RWPE2 (cell line): ENCODE measurements around the gene MYO1H.

Source experiments
- ATAC-seq: fragments of 200-7000 bp; cut with Tn5 transposase; 3 replicates; pipeline ENCODE4 v1.9.1; 2021; ENCODE audit warnings: low read depth
- DNase-seq: peaks from one replicate; pipeline ENCODE4 v3.0.0-alpha.2; 2020; ENCODE audit warnings: low spot score
- H3K27ac ChIP-seq: fragments of 450-650 bp; 2 replicates; pipeline ENCODE4 v1.5.1; 2017; ENCODE audit warnings: mild to moderate bottlenecking; ENCODE audit not compliant: poor library complexity, severe bottlenecking
- H3K27me3 ChIP-seq: fragments of 250-450 bp; sonication (Bioruptor Pico); 2 replicates; pipeline ENCODE4 v1.5.1; 2021; ENCODE audit warnings: mild to moderate bottlenecking, moderate library complexity; ENCODE audit not compliant: insufficient read depth, poor library complexity, severe bottlenecking
- H3K36me3 ChIP-seq: fragments of 250-450 bp; sonication (Bioruptor Pico); 2 replicates; pipeline ENCODE4 v1.5.1; 2020; ENCODE audit warnings: low read depth, mild to moderate bottlenecking, moderate library complexity
- H3K4me1 ChIP-seq: fragments of 250-450 bp; sonication (Bioruptor Pico); 2 replicates; pipeline ENCODE4 v1.5.1; 2021; ENCODE audit warnings: mild to moderate bottlenecking, moderate library complexity; ENCODE audit not compliant: insufficient read depth, poor library complexity, severe bottlenecking
- H3K4me3 ChIP-seq: fragments of 250-450 bp; sonication (Bioruptor Pico); 2 replicates; pipeline ENCODE4 v1.5.1; 2021; ENCODE audit warnings: mild to moderate bottlenecking, moderate library complexity; ENCODE audit not compliant: severe bottlenecking
- H3K9me3 ChIP-seq: fragments of 250-450 bp; sonication (Bioruptor Pico); 2 replicates; pipeline ENCODE4 v1.5.1; 2021; ENCODE audit warnings: mild to moderate bottlenecking, moderate library complexity; ENCODE audit not compliant: severe bottlenecking
- TF ChIP-seq, protein P1 (sequence below): fragments of 450-650 bp; IDR thresholded peaks from one replicate; pipeline ENCODE4 v1.5.1; 2017; ENCODE audit warnings: mild to moderate bottlenecking, moderate library complexity; ENCODE audit not compliant: poor library complexity, severe bottlenecking

Gene MYO1H

DNA sequence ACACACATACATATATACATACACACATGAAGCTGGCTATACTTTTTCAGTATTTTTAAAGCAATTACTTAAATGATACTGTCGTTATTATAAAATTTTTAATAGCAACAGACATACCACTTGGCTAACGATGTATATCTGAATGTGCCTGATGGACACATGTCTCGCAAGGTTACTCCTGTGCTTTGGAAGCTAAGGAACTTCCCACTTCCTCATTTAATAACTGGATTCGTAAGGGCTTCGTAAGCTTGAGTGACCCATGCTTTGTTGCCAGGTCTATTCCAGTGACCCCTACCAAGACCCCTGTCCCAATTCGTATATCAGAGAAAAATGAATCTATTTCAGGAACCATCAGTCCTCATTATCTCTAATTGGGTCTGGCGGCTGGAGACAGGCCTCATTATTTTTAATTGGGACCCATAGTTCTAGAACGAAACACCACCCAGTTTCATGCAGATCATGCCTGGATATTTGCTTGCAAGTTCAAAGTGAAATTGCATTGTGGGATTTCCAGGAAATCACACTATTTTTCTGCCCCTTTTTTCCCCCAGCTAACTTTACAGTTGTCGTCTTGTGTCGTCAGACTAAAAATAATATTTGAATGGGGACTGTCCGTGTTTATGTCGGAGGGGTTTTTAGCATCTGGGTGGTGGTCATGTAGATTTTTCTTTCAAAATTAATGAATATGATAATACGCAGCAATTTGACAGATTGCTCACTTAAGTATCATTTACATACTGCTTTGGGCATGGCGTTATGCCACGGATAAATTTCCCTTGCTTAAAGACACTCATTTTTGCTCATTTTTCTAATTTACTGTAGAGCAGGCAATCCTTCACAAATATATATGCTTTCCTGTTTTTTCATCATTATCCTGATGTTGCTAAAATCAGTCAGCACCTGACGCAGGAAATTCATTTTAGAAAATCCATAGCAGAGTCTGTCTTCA is 17.1 kb upstream of the MYO1H start:
- ATAC-seq = no peak
- H3K27ac ChIP-seq = no peak overlapping the region
- H3K9me3 ChIP-seq = no peaks in the 10 kb centered on the region
- DNase-seq = no peak
- no peaks in the 10 kb centered on the region for H3K4me1 ChIP-seq
- H3K27me3 ChIP-seq = peaks cover 3% of the 10 kb centered on the region
- TF ChIP-seq, protein P1, sequence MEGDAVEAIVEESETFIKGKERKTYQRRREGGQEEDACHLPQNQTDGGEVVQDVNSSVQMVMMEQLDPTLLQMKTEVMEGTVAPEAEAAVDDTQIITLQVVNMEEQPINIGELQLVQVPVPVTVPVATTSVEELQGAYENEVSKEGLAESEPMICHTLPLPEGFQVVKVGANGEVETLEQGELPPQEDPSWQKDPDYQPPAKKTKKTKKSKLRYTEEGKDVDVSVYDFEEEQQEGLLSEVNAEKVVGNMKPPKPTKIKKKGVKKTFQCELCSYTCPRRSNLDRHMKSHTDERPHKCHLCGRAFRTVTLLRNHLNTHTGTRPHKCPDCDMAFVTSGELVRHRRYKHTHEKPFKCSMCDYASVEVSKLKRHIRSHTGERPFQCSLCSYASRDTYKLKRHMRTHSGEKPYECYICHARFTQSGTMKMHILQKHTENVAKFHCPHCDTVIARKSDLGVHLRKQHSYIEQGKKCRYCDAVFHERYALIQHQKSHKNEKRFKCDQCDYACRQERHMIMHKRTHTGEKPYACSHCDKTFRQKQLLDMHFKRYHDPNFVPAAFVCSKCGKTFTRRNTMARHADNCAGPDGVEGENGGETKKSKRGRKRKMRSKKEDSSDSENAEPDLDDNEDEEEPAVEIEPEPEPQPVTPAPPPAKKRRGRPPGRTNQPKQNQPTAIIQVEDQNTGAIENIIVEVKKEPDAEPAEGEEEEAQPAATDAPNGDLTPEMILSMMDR = no peak
- no peak overlapping the region for H3K4me3 ChIP-seq
- no peaks in the 10 kb centered on the region for H3K36me3 ChIP-seq

- Histone ChIP-seq H3K36me3 (no peaks in the 10 kb centered on the region), H3K27me3 (peaks cover 3% of the 10 kb centered on the region), H3K4me3 (no peak overlapping the region), H3K27ac (no peak overlapping the region), H3K9me3 (no peaks in the 10 kb centered on the region), H3K4me1 (no peaks in the 10 kb centered on the region)
- DNase-seq = no peak
- TF ChIP-seq, protein P1 = no peak
- no peak for ATAC-seq
Observed at GRCh38 chr12:109331301-109331952, 16.3 kb upstream of the MYO1H start.

GRCh38 chr12:109334887-109335286 is 12.8 kb upstream of the MYO1H start:
- no peak for ATAC-seq
- no peak for DNase-seq
- no peaks in the 10 kb centered on the region for H3K36me3 ChIP-seq
- no peak overlapping the region for H3K4me3 ChIP-seq
- H3K4me1 ChIP-seq = no peaks in the 10 kb centered on the region
- H3K27me3 ChIP-seq = no peaks in the 10 kb centered on the region
- H3K27ac ChIP-seq = no peak overlapping the region
- TF ChIP-seq, protein P1 = no peak
- H3K9me3 ChIP-seq = no peaks in the 10 kb centered on the region

- ATAC-seq (no peak), DNase-seq (no peak)
- TF ChIP-seq, protein P1 = no peak
- Histone ChIP-seq H3K27me3 (no peaks in the 10 kb centered on the region), H3K36me3 (no peaks in the 10 kb centered on the region), H3K4me3 (no peak overlapping the region), H3K27ac (no peak overlapping the region), H3K4me1 (no peaks in the 10 kb centered on the region), H3K9me3 (no peaks in the 10 kb centered on the region)
Observed at GRCh38 chr12:109336593-109336992, 11.1 kb upstream of the MYO1H start.
